Measurements from ENCODE around the gene EXOC3. TPM values are rescaled to one million over a fixed set of nuclear protein-coding genes. Genes with fewer than 3 reads are reported as not detected.
"Not testable (repeated sequence)": the region's sequence is repeated elsewhere in the genome, so short reads cannot be mapped to it uniquely, and the experiment has no call there.

Gene EXOC3
- total RNA-seq, 1 experiment from 2014 or later = 21.9 TPM

DNA sequence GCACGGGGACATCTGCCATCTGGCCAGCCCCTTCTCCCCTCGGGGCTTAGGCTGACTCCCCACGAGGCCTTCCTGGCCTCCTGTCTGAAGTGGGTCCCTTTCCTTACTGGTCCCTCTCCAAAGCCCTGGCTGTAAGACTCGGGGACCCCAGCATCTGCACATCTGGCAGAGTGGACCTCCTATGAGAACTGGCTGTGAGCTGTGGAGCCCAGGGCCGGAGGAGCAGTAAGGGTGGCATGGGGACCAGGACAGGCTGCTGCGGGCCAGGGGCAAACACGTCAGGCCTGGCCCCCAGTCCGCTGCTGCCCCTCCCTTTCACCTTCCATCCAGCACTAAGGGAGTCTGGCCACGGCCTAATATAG, 33.8 kb downstream of the EXOC3 start:
- no peak for DNase-seq (ENCODE audit: low read depth)
- in situ Hi-C loops (cut with HindIII; ENCODE audit: low pct_unique_long_range_greater_than_20kb, low sequenced_read_pairs) = no loop called here

DNA sequence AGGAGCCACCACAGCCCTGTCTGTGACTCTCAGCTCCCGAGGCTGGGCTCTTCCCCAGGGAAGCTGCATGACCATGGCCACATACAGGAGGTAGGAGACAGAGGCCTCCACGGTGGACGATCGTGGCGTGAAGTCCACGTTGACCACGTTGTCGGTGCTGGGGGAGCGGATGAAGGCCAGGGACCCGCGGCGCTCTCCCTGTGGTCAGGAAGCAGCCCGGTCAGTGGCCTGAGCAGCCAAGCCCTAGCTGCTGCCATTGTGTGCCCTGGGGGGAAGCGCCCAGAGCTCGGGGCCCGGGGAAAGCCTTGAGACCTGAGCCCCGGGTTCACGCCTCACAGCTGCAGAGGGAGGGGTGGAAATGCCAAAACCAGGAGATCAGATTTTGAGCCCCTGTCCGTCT, 34.3 kb downstream of the EXOC3 start:
- in situ Hi-C loops (cut with HindIII; ENCODE audit: low pct_unique_long_range_greater_than_20kb, low sequenced_read_pairs) = no loop called here
- DNase-seq (ENCODE audit: low read depth) = no peak

DNA sequence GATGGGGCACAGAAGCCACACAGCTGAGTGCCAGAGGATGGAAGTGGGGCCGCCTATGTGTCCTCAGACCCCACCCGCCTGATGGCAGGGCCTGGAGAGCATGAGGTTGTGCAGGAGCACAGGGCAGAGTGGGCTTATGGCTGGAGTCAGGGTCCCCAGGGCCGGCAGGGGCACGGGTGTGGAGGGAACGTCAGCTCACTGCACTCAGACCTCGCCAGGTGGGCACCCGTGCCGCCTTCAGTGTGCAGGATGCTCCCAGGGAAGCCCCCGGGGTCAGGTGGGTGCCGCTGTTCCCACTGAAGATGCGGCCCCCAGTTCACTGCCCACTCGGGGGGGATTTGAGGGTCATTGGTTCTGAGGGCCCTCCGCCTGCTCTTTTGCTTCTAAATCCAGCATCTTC, 34.9 kb downstream of the EXOC3 start:
- DNase-seq (ENCODE audit: low read depth) = no peak
- in situ Hi-C loops (cut with HindIII; ENCODE audit: low pct_unique_long_range_greater_than_20kb, low sequenced_read_pairs) = no loop called here

- no peak for DNase-seq (ENCODE audit: low read depth)
- in situ Hi-C loops (cut with HindIII; ENCODE audit: low pct_unique_long_range_greater_than_20kb, low sequenced_read_pairs) = no loop called here
Observed at GRCh38 chr5:478369-478981, 35.5 kb downstream of the EXOC3 start.

- in situ Hi-C loops (cut with HindIII; ENCODE audit: low pct_unique_long_range_greater_than_20kb, low sequenced_read_pairs) = no loop called here
- no peak for DNase-seq (ENCODE audit: low read depth)
Observed at GRCh38 chr5:478982-479535, 36.1 kb downstream of the EXOC3 start.

DNA sequence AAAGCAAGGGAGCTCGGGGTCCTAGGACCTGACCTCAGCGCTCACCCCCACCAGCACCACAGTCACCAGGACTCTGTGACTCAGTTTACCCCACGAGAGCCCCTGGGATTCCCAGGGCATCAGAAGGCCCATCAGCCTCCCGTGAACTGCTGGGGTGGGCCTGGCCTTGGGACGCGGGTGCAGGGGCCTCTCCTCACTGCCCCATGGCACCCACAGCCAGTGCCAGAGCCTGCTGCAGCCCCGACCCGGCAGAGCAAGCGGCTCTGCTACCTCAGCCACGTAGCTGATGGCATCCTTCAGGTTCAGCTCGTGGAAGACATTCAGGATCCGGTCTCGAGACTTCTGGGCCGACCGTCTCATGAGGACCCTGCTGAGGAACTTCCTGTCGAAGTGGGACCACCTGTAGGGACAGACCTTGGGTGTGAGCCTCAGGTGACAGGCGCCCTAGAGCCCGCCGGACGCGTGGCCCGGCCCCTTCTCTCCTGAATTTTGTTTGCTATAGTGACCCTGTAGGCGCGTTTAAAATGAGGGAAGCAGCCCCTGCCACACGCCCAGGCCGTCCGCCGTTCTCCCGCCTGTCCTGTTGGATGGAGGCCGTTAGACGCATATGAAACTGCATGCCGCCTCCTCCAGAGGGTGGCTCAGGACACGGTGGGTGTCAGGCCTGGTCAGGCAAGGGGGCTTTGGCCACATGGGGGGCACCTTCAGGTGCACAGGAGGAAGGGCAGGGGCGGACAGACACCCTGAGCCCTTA, 36.8 kb downstream of the EXOC3 start:
- no peak for DNase-seq (ENCODE audit: low read depth)
- in situ Hi-C loops (cut with HindIII; ENCODE audit: low pct_unique_long_range_greater_than_20kb, low sequenced_read_pairs) = no loop called here

GRCh38 chr5:481347-481746, 38.4 kb downstream of the EXOC3 start:
- DNase-seq (ENCODE audit: low read depth) = no peak
- in situ Hi-C loops (cut with HindIII; ENCODE audit: low pct_unique_long_range_greater_than_20kb, low sequenced_read_pairs) = no loop called here

DNA sequence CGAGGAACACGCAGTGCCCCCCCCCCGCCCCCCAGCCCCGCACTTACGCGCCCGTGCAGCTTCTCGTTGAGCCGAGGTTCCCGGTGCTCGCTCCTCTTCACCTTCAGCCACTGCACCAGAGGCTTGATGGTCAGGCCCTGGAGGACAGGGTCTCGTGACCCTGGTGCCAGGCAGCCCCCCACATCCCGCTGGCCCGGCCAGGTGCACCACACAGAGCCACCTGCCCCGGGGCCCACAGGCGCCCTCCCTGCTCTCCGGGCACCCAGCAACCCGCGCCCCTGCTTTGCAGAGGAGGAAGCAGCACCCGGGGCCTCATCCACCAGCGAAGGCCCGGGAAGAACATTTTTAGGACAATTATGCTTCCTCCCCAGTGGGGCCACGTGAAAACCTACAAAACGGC, 39.0 kb downstream of the EXOC3 start:
- no peak for DNase-seq (ENCODE audit: low read depth)
- in situ Hi-C loops (cut with HindIII; ENCODE audit: low pct_unique_long_range_greater_than_20kb, low sequenced_read_pairs) = no loop called here

DNA sequence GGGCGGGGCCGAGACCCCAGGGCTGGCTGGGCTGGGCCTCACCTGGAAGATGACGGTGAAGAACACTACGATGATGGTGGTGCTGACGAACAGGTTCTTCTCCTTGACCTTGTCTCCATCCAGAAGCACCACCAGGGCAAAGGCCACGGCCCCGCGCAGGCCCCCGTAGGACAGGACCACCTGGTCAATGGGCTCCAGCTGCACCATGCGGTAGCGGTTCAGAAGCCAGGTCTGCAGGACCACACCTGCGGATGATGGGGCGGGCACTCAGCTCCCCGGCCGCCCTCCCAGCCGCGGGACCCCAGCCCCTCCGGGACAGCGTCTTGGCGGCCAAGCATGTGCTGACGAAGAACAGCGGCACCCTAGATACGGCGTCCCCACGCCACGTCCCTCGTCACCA, 39.5 kb downstream of the EXOC3 start:
- in situ Hi-C loops (cut with HindIII; ENCODE audit: low pct_unique_long_range_greater_than_20kb, low sequenced_read_pairs) = no loop called here
- DNase-seq (ENCODE audit: low read depth) = no peak

DNA sequence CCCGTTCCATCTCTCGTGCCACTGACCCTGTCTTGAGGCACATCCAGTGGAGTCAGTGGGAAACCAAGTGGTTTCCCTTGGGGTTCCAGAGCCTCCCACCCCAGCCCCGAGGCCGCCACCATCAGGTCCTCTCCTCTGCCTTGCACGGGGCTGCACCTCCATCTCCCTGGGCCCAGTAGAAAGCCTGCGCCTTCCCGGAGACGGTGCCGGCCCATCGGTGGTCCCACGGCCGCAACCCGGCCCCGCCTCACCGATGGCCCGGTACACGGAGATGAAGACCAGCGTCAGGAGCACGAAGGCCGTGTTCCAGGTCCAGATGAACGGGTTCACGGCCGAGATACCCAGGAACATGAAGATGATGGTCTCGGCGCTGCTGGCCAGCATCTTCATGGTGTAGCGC, 40.0 kb downstream of the EXOC3 start:
- in situ Hi-C loops (cut with HindIII; ENCODE audit: low pct_unique_long_range_greater_than_20kb, low sequenced_read_pairs) = no loop called here

GRCh38 chr5:483434-484140, 40.6 kb downstream of the EXOC3 start:
- DNase-seq (ENCODE audit: low read depth) = no peak
- in situ Hi-C loops (cut with HindIII; ENCODE audit: low pct_unique_long_range_greater_than_20kb, low sequenced_read_pairs) = no loop called here

More for the DNA sequence above, 40.0 kb downstream of the EXOC3 start:
- DNase-seq (ENCODE audit: low read depth) = no peak

- no peak for DNase-seq (ENCODE audit: low read depth)
- in situ Hi-C loops (cut with HindIII; ENCODE audit: low pct_unique_long_range_greater_than_20kb, low sequenced_read_pairs) = no loop called here
Observed at GRCh38 chr5:484556-484955, 41.6 kb downstream of the EXOC3 start.

DNA sequence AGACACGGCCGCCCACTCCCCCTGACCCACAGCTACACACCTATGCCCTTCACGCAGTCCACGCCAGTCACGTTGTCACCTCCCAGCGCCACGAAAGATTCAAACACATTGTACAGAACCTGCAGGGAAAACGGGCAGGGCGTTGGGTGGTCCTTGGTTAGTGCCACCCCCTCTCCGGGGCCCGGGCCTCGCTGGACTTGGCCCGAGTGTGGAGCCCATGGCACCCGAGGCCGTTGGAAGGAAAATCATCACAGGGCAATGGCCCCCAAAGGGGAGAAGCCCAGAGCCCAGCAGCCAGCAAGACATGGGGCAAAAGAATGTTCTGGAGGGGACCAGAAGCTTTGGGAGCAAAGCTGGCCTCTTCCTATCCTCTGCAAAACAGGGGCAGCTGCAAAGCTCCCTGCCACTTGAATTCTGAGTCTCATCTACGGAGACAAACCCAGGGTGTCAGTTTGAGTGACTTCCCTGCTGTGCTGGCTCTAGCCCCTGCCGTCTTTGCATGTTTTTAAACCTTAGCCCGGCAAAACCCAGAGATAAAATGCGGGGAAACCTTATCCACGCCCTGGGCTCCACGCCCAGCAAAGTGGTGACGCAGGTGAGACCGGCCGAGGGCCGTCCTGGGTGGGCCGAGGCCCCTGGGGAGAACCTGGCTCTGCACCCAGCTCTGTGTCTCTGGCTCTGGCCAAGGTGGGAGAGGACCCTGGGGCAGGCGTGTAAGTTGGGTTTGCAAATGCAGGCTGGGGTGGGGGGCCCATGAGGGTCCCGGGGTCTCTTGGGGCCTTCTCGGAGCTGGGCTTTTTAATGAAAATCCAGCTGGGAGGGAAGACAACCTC, 42.4 kb downstream of the EXOC3 start:
- in situ Hi-C loops (cut with HindIII; ENCODE audit: low pct_unique_long_range_greater_than_20kb, low sequenced_read_pairs) = no loop called here
- no peak for DNase-seq (ENCODE audit: low read depth)

DNA sequence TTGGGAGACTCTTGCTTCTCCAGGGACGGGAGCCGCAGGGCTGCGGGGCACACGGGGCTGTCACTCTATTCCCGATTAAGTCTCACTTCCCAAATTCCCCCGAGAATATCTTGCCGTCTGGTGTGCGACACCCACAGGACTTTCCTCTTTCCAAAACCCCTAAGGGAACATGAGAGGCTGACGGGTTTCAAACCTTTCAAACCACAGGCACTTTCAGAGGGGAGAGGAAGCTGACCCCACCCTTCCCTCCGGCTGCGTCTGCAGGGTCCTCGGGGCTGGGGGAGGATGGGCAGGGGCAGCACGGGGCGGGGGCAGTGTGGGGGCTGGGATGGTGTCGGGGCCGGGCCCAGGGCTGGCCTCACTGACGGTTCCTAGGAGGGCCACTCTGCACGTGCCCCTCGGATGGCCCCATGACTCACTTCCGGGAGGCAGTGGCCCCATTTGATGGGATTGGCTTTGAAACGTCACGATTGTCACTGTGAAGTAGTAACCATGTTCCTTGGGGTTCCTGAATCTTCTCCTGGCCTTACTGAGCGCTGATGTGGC, 43.0 kb downstream of the EXOC3 start:
- in situ Hi-C loops (cut with HindIII; ENCODE audit: low pct_unique_long_range_greater_than_20kb, low sequenced_read_pairs) = no loop called here
- DNase-seq (ENCODE audit: low read depth) = no peak

DNA sequence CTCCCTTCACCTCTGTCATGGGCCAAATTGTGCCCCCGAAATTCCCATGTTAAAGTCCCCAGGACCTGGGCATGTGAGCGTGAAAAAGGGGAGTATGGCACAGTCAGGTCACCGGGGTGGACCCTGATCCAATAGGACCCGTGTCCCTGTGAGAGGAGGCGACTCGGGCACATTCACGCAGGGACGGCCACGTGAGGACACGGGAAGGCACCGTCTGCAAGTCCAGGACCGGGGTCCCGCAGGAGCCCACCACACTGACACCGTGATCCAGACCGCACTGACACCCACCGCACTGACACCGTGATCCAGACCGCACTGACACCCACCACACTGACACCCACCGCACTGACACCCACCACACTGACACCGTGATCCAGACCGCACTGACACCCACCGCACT, 43.6 kb downstream of the EXOC3 start:
- DNase-seq (ENCODE audit: low read depth); in situ Hi-C loops (cut with HindIII; ENCODE audit: low pct_unique_long_range_greater_than_20kb, low sequenced_read_pairs): not testable (repeated sequence)

GRCh38 chr5:488241-488640, 45.3 kb downstream of the EXOC3 start:
- DNase-seq (ENCODE audit: low read depth) = no peak
- in situ Hi-C loops (cut with HindIII; ENCODE audit: low pct_unique_long_range_greater_than_20kb, low sequenced_read_pairs) = no loop called here

GRCh38 chr5:488744-489688, 46.0 kb downstream of the EXOC3 start:
- DNase-seq (ENCODE audit: low read depth) = no peak
- in situ Hi-C loops (cut with HindIII; ENCODE audit: low pct_unique_long_range_greater_than_20kb, low sequenced_read_pairs) = no loop called here

All from Caki2 (cell line).